Kidney glomerular epithelial cell (primary cell): ENCODE results near the gene MTOR.

Experiments
- DNase-seq: peaks from one replicate; lab custom pipeline; 2025; lab: John Stamatoyannopoulos, UW

Gene MTOR

DNA sequence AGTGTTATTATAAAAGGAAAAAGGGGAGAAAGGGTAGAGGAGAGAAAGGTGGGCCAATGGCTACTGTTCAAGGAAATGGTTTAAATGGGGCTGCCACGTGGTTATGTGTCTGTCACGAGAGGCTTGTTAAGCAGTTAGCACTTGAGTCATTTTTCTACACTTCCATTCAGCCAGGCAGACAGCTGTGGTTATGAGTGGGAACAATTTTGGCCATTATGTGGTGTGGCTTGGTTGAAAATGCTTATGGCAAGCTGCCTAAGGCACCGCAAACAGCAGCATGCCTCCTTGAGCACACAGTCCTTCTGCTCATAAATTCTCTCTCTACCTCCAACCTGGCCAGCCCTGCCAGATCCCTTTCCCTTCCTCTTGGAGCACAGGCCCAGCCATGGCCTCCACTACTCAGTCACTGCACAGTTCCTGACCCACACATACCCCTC is 199.4 kb downstream of the MTOR start:
- DNase-seq: no peak

DNA sequence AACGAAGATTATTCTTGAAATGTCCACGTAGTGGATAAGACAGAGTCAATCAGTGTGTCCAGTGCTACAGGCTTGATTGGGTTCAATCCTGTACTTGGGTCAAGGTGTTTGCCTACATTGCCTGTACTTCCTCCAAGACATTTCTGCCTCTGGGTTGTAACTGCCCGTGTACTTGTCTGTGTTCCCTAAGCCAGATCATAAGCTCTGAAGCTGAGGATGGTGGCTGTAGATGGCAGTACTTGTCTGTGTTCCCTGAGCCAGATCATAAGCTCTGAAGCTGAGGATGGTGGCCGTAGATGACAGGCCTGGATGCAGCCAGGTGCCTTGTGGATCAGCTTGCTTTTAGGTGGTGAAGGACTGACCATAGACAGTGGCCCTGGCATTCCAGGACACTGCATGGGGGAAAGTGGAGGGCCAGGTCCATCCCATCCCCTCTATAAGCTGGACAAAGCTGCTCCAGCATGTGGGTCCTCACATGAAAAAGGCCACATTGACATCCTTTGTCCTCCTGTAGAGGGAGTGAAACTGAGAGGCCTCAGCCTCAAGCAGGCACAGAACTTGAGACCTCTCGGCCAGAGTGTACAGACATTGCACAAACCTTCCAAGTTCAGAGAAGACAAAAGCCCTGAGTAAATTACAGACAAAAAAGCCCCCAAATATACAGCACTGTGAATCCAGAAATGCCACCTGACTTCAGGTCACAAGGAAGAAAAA is 200.5 kb downstream of the MTOR start:
- DNase-seq: no peak

GRCh38 chr1:11059968-11060830 is 202.2 kb downstream of the MTOR start, which contains the start of gene SRM:
Gene SRM (minus strand): TSS chr1:11060018. CDS start chr1:11059943, 75 bp downstream.
- peak; percentile 83 for DNase-seq

DNA sequence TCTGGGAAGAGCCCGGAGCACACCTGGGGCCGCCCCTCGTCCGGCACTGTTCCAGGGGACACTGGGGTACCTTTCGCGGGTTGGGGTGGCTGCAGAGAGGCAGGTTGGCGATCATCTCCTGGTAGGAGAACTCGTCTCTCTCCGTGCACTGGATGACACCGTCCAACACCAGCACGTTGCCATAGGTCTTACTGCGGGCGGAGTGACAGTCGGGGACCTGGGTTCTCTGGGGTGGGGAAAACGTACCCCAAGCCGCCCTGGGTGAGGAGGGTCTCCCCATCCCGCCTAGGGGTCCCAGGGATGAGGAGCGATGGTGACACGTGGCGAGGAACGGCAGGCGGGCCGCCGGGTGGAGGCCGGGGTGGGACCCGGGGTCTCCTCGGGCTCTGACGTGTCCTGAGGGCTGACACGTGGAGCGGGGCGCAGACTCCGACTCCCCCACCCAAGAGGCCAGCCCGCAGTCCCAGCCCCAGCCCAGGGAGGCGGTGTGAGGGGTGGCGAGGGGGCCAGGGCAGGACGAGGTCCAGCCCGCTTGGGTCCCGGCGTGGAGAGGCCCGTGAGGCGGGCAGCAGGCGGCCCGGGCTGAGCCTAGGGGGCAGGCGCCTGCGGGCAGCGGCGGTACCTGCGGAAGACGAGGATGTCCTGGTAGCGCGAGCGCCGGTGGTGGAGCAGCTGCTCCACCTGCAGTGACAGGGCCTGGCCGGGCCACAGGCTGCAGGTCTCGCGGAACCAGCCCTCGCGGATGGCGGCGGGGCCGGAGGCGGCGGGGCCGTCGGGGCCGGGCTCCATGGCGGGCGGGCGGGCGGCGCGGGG is 203.0 kb downstream of the MTOR start:
- no peak for DNase-seq

GRCh38 chr1:11058595-11059154 is 203.7 kb downstream of the MTOR start:
- no peak for DNase-seq

DNA sequence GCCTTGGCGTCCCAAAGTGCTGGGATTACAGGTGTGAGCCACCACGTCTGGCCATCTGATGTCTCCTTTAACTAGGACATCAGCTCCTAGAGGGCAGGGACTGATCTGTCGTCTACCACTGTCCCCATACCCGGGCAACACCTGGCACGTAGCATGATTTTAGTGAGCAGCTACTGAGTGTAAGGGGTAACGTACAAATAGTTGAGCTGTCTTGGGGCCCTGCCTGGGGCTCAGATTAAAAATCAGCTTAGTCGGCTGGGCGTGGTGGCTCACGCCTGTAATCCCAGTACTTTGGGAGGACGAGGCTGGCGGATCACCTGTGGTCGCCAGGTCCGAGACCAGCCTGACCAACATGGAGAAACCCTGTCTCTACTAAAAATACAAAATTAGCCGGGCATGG is 204.3 kb downstream of the MTOR start:
- DNase-seq: no peak

DNA sequence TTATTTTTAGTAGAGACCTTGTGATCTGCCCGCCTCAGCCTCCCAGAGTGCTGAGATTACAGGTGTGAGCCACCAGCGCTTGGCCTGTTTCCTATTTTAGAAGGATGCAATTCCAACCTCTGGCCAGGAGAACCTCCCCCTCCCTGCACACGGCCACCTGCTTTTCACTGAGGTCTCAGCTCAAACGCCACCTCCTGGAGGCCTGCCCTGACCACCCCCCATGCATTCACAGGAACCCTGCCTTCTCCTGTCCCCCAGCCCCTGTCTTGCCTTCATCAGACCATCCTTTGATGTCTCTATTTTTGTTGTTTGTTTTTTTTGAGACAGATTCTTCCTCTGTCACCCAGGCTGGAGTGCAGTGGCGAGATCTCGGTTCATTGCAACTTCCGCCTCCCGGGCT is 204.9 kb downstream of the MTOR start:
- DNase-seq: no peak
